Cardiac muscle cell (in vitro differentiated cells and primary cell): ENCODE measurements around the gene UQCC2. TPM values are rescaled to one million over a fixed set of nuclear protein-coding genes. Genes with fewer than 3 reads are reported as not detected.
A peak's percentile ranks its signal among the peaks of the same experiment; 100 is the strongest.

Source experiments
- DNase-seq, 2 donors: peaks; one replicate each; pipeline versions ENCODE4 v3.0.0 to v3.0.0-alpha.2; 2010 to 2017; ENCODE audit warnings: low read depth in 1 of 2, low spot score in 1 of 2
- H3K27ac ChIP-seq: fragments of 200-600 bp; sonication (generic); 2 replicates; pipeline ENCODE4 v1.5.1; 2016
- H3K27me3 ChIP-seq: fragments of 200-600 bp; sonication (generic); 2 replicates; pipeline ENCODE4 v1.6.0; 2016; ENCODE audit warnings: control low read depth
- H3K36me3 ChIP-seq: fragments of 200-600 bp; sonication (generic); 2 replicates; pipeline ENCODE4 v1.5.1; 2016; ENCODE audit warnings: control low read depth
- H3K4me1 ChIP-seq: fragments of 200-600 bp; sonication (generic); 2 replicates; pipeline ENCODE4 v1.8.1; 2017; ENCODE audit warnings: low read depth, mild to moderate bottlenecking, mixed run types
- H3K4me3 ChIP-seq: fragments of 200-600 bp; sonication (generic); 2 replicates; pipeline ENCODE4 v1.5.1; 2016; ENCODE audit warnings: mild to moderate bottlenecking
- H3K9me3 ChIP-seq: fragments of 200-600 bp; sonication (generic); 2 replicates; pipeline ENCODE4 v1.5.1; 2017; ENCODE audit warnings: low read depth, mild to moderate bottlenecking, control low read depth
- polyA plus RNA-seq: library from polyadenylated mRNA; unstranded; fragments of >200 nt; fragmentation: Nextera tagmentation; extraction: Ambion mirVana; gene quantifications from 2 replicates; pipeline ENCODE4 v1.2.1, GENCODE V29; 2016
- total RNA-seq: library from RNA; depleted of rRNA; stranded (reverse); fragments of >200 nt; gene quantifications from 2 replicates; pipeline ENCODE4 v1.2.3, GENCODE V29; 2016
- TF ChIP-seq, protein P1 (sequence below): IDR thresholded peaks from 2 replicates; pipeline ENCODE4 v1.5.1; 2012; ENCODE audit warnings: low read depth, mild to moderate bottlenecking, low read length

The UQCC2 gene
- total and polyA plus RNA-seq, 2 experiments from 2014 or later: 40.1 to 232 TPM

DNA sequence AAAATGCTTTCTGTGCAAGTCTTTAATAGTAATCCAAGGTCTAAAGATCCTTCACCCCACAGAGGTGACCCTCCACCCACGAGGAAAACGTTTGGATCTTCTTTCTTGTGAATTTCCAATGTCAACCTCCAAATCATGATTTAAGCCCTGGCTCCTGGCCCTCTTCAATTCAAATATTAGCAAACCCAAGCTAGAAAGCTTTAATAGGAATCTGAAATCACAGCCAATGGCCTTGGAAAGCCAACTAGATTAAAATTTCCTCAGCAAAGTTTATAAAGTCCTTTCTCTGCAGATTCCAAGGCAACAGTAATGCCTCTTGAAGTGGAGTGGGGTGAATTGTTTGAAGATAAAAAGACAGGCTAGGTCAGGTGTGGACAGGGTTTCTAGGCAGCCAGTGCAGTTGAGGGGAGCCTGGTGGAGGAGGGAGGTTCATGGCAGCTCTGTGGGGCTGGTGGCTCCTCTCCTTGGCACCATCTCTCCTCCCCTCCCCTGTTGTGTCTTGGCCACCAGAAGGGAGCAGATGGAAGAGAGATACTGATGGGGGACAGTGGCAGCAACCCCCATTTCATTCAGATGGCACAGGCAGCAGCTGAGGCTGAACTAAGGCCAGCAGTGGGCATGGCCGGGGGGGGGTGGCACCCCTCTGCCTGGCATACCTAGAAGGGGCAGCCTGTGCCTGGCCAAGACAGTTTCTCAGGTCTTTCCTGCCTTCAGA is 12.0 kb upstream of the UQCC2 start:
- no peaks in the 10 kb centered on the region for H3K27me3 ChIP-seq

GRCh38 chr6:33722103-33722623 is 10.7 kb upstream of the UQCC2 start:
- Histone ChIP-seq H3K9me3 (no peaks in the 10 kb centered on the region), H3K4me3 (no peak overlapping the region), H3K27ac (no peak overlapping the region)

More for the DNA sequence above, 12.0 kb upstream of the UQCC2 start:
- DNase-seq: peak in 1 of 2 donors; percentile 36
- TF ChIP-seq, protein P1, sequence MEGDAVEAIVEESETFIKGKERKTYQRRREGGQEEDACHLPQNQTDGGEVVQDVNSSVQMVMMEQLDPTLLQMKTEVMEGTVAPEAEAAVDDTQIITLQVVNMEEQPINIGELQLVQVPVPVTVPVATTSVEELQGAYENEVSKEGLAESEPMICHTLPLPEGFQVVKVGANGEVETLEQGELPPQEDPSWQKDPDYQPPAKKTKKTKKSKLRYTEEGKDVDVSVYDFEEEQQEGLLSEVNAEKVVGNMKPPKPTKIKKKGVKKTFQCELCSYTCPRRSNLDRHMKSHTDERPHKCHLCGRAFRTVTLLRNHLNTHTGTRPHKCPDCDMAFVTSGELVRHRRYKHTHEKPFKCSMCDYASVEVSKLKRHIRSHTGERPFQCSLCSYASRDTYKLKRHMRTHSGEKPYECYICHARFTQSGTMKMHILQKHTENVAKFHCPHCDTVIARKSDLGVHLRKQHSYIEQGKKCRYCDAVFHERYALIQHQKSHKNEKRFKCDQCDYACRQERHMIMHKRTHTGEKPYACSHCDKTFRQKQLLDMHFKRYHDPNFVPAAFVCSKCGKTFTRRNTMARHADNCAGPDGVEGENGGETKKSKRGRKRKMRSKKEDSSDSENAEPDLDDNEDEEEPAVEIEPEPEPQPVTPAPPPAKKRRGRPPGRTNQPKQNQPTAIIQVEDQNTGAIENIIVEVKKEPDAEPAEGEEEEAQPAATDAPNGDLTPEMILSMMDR: no peak
- H3K36me3 ChIP-seq: no peaks in the 10 kb centered on the region
- H3K9me3 ChIP-seq: no peaks in the 10 kb centered on the region
- H3K27ac ChIP-seq: no peak overlapping the region
- H3K4me3 ChIP-seq: no peak overlapping the region
- H3K4me1 ChIP-seq: peaks cover 18% of the 10 kb centered on the region

GRCh38 chr6:33721508-33721907 is 10.0 kb upstream of the UQCC2 start:
- TF ChIP-seq, protein P1: no peak
- H3K9me3 ChIP-seq: no peaks in the 10 kb centered on the region
- no peaks in the 10 kb centered on the region for H3K36me3 ChIP-seq
- no peaks in the 10 kb centered on the region for H3K27me3 ChIP-seq
- H3K27ac ChIP-seq: no peak overlapping the region
- peaks cover 18% of the 10 kb centered on the region for H3K4me1 ChIP-seq
- DNase-seq: no peak
- H3K4me3 ChIP-seq: no peak overlapping the region

More at GRCh38 chr6:33722103-33722623, 10.7 kb upstream of the UQCC2 start:
- DNase-seq: no peak
- TF ChIP-seq, protein P1: no peak
- H3K27me3 ChIP-seq: no peaks in the 10 kb centered on the region
- peaks cover 18% of the 10 kb centered on the region for H3K4me1 ChIP-seq
- H3K36me3 ChIP-seq: no peaks in the 10 kb centered on the region

- no peak overlapping the region for H3K4me3 ChIP-seq
- no peaks in the 10 kb centered on the region for H3K27me3 ChIP-seq
- TF ChIP-seq, protein P1: no peak
- no peaks in the 10 kb centered on the region for H3K36me3 ChIP-seq
- peaks cover 18% of the 10 kb centered on the region for H3K4me1 ChIP-seq
- no peak for DNase-seq
- H3K9me3 ChIP-seq: no peaks in the 10 kb centered on the region
- H3K27ac ChIP-seq: no peak overlapping the region
These were observed 9.5 kb upstream of the UQCC2 start for GRCh38 chr6:33720998-33721397.

- H3K27me3 ChIP-seq: no peaks in the 10 kb centered on the region
- peaks cover 18% of the 10 kb centered on the region for H3K4me1 ChIP-seq
- H3K9me3 ChIP-seq: no peaks in the 10 kb centered on the region
- DNase-seq: no peak
- TF ChIP-seq, protein P1: no peak
- no peak overlapping the region for H3K27ac ChIP-seq
- no peaks in the 10 kb centered on the region for H3K36me3 ChIP-seq
- no peak overlapping the region for H3K4me3 ChIP-seq
These were observed 8.0 kb upstream of the UQCC2 start for GRCh38 chr6:33719326-33719987.
